AG04450 (cell line): ENCODE data around the gene RNF113A. TPM values are rescaled to one million over a fixed set of nuclear protein-coding genes. Genes with fewer than 3 reads are reported as not detected.

Experiments
- CTCF ChIA-PET: fragments of 300-600, 350-600 bp; formaldehyde crosslinking; extraction: SDS; loops from one replicate; lab custom pipeline; 2022; ENCODE audit warnings: antibody characterized with exemption, inconsistent platforms; lab: Charles Lee
- POLR2A ChIA-PET: fragments of 350-600 bp; formaldehyde crosslinking; extraction: SDS; loops from one replicate; lab custom pipeline; 2021; ENCODE audit warnings: antibody characterized with exemption, inconsistent platforms; lab: Yijun Ruan, JAX
- DNase-seq: peaks from one replicate; pipeline ENCODE4 v3.0.0-alpha.2; 2011; ENCODE audit warnings: low read depth, low spot score
- H3K27ac ChIP-seq: one replicate; pipeline ENCODE4 v1.5.1; 2012; ENCODE audit warnings: low read depth, low read length, control low read depth
- H3K27me3 ChIP-seq: one replicate; pipeline ENCODE4 v1.6.0; 2012; ENCODE audit warnings: low read length; ENCODE audit not compliant: control insufficient read depth, insufficient read depth
- H3K4me3 ChIP-seq: 2 replicates; pipeline ENCODE4 v1.5.1; 2011; ENCODE audit warnings: mild to moderate bottlenecking, low read depth, low read length, control low read depth
- H3K9me3 ChIP-seq: 2 replicates; pipeline ENCODE4 v1.5.1; 2012; ENCODE audit warnings: low read length; ENCODE audit not compliant: control insufficient read depth, insufficient read depth
- polyA plus RNA-seq: library from polyadenylated mRNA; depleted of rRNA; stranded (reverse); fragments of >200 nt; gene quantifications from 2 replicates; pipeline ENCODE4 v1.2.3, GENCODE V29; 2011
- TF ChIP-seq, protein P1 (sequence below): IDR thresholded peaks from 2 replicates; pipeline ENCODE4 v1.5.1; 2011; ENCODE audit warnings: low read depth, low read length, control low read depth, inconsistent platforms

RNF113A gene
- polyA plus RNA-seq, 1 experiment, result 11.3 TPM

GRCh38 chrX:119887721-119888425 is 16.3 kb upstream of the RNF113A start:
- POLR2A ChIA-PET, result no interaction called here
- no peak overlapping the region for H3K27ac ChIP-seq
- H3K9me3 ChIP-seq, result no peaks in the 10 kb centered on the region; the same call in 1 of the 2 replicates
- H3K27me3 ChIP-seq, result no peaks in the 10 kb centered on the region
- peak overlapping the region; percentile 31; the same call in 1 of the 2 replicates for H3K4me3 ChIP-seq
- CTCF ChIA-PET, result interaction anchor here (0.6 to 1.4 kb wide), 6 partner anchors 9 to 372 kb away, joined by 3 to 6 read pairs (median 4); no protein-coding TSS in a partner anchor
- no peak for DNase-seq
- TF ChIP-seq, protein P1, sequence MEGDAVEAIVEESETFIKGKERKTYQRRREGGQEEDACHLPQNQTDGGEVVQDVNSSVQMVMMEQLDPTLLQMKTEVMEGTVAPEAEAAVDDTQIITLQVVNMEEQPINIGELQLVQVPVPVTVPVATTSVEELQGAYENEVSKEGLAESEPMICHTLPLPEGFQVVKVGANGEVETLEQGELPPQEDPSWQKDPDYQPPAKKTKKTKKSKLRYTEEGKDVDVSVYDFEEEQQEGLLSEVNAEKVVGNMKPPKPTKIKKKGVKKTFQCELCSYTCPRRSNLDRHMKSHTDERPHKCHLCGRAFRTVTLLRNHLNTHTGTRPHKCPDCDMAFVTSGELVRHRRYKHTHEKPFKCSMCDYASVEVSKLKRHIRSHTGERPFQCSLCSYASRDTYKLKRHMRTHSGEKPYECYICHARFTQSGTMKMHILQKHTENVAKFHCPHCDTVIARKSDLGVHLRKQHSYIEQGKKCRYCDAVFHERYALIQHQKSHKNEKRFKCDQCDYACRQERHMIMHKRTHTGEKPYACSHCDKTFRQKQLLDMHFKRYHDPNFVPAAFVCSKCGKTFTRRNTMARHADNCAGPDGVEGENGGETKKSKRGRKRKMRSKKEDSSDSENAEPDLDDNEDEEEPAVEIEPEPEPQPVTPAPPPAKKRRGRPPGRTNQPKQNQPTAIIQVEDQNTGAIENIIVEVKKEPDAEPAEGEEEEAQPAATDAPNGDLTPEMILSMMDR, result peak; percentile 54

GRCh38 chrX:119885554-119886428 is 14.3 kb upstream of the RNF113A start:
- no peak for DNase-seq

DNA sequence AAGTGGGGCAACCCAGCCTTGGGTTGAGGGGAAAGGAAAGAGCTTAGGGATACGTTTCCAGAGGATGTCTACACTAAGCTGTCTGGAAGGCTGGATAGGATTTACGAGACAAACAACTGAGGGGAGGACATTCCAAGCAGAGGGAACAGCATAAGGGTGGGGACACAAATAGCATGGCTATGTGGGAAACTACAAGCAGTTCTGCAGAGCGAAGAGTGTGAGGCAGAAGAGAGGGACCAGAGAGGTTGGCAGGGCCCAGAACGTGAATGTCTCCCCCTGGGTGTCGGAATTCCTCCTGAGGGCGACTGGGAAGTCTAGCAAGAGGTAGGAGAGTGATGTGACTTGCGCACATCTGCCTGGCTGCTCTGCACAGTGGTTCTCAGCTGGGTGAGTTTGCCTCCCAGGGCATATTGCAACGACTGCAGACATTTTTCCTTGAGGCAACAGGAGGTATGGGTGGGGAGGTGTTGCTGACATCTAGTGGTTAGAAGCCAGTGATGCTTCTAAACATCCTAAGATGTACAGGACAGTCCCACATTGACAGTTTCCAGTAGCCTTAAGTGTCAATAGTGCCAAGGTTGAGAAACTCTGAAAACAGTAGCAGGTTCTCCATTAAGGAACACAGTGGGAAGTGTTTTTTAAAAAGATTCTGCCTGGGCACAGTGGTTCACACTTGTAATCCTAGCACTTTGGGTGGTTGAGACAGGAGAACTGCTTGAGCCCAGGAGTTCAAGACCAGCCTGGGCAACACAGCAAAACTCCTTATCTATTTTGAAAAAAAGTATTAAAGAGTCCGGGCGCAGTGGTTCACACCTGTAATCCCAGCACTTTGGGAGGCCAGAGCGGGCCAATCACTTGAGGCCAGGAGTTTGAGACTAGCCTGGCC is 9.3 kb upstream of the RNF113A start:
- no peak overlapping the region for H3K4me3 ChIP-seq
- no peak for DNase-seq
- CTCF ChIA-PET, result interaction anchor here (0.7 kb wide), 2 partner anchors 7 to 532 kb away, joined by 3 to 6 read pairs; no protein-coding TSS in a partner anchor

More at GRCh38 chrX:119885554-119886428, 14.3 kb upstream of the RNF113A start:
- H3K27ac ChIP-seq, result no peak overlapping the region
- H3K9me3 ChIP-seq, result no peaks in the 10 kb centered on the region; the same call in 1 of the 2 replicates
- ChIA-PET POLR2A (no interaction called here), CTCF (no interaction called here)
- TF ChIP-seq, protein P1, result no peak
- H3K4me3 ChIP-seq, result no peak overlapping the region
- H3K27me3 ChIP-seq, result no peaks in the 10 kb centered on the region

DNA sequence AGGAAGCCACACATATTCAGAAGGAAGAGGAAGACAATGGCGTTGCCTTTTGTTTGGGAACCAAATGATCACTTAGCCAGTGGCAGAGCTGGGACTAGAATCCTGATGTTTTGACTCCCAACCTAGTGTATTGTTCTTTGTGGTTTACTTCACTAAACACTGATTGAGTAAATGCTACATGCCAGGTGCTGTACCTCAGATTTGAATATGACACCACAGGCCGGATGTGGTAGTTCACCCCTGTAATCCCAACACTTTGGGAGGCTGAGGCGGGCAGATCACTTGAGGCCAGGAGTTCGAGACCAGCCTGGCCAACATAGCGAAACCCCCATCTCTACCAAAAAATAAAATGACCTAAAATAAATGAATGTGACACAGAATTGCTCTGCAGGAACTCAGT is 8.5 kb upstream of the RNF113A start:
- ChIA-PET POLR2A (no interaction called here), CTCF (no interaction called here)
- no peaks in the 10 kb centered on the region for H3K27me3 ChIP-seq
- H3K27ac ChIP-seq, result no peak overlapping the region
- H3K4me3 ChIP-seq, result no peak overlapping the region
- H3K9me3 ChIP-seq, result no peaks in the 10 kb centered on the region
- TF ChIP-seq, protein P1, result no peak
- DNase-seq, result no peak

More for the DNA sequence above, 9.3 kb upstream of the RNF113A start:
- Histone ChIP-seq H3K9me3 (no peaks in the 10 kb centered on the region), H3K27me3 (no peaks in the 10 kb centered on the region), H3K27ac (no peak overlapping the region)
- POLR2A ChIA-PET, result interaction anchor here (0.7 kb wide), 1 partner anchor 188 kb away, joined by 3 read pairs; the partner anchor contains the start of gene SEPTIN6
- TF ChIP-seq, protein P1, result peak; percentile 66
